GM12878 (cell line): ENCODE data around the gene TCF4. TPM values are rescaled to one million over a fixed set of nuclear protein-coding genes. Genes with fewer than 3 reads are reported as not detected.

ENCODE experiments used
- ATAC-seq: fragments of 200-7000 bp; cut with Tn5 transposase; 3 replicates; pipeline ENCODE4 v1.9.1; 2020; ENCODE audit warnings: mild to moderate bottlenecking, moderate library complexity
- BruUV-seq: library from RNA; stranded (reverse); fragments of 400-500 nt; replicated peaks from 2 replicates; lab custom pipeline; 2021; lab: Mats Ljungman, UMichigan
- CTCF ChIA-PET: fragments of 300-600 bp; sonication (Branson Sonifier 250); formaldehyde crosslinking; extraction: SDS; loops from one replicate; lab custom pipeline; 2021; ENCODE audit warnings: inconsistent platforms; lab: Yijun Ruan, JAX
- POLR2A ChIA-PET: fragments of 350-600 bp; formaldehyde crosslinking; extraction: SDS; loops from one replicate; lab custom pipeline; 2021; ENCODE audit warnings: inconsistent platforms; lab: Charles Lee
- RAD21 ChIA-PET: fragments of 300-600 bp; sonication (Branson Sonifier 250); formaldehyde crosslinking; loops from one replicate; lab custom pipeline; 2023; ENCODE audit warnings: antibody characterized with exemption; ENCODE audit not compliant: unreplicated experiment; lab: Charles Lee
- SMC1A ChIA-PET: fragments of 300-600 bp; sonication (Branson Sonifier 250); formaldehyde crosslinking; loops from one replicate; lab custom pipeline; 2023; ENCODE audit not compliant: unreplicated experiment, uncharacterized antibody; lab: Charles Lee
- DNase-seq: peaks from one replicate; pipeline ENCODE4 v3.0.0-alpha.2; 2011; ENCODE audit warnings: low read depth, low spot score
- FAIRE-seq: peaks from 3 replicates; lab custom pipeline; 2011; peaks lifted over from hg19 to GRCh38; lab: Jason Lieb, UNC
- H2AFZ ChIP-seq: 2 replicates; pipeline ENCODE4 v1.6.0; 2011; ENCODE audit warnings: low read depth, low read length, control low read depth; ENCODE audit not compliant: control insufficient read depth
- H3K27ac ChIP-seq: 2 replicates; pipeline ENCODE4 v1.5.1; 2011; ENCODE audit warnings: control low read depth; ENCODE audit not compliant: control insufficient read depth, insufficient read depth
- H3K27me3 ChIP-seq, 2 experiments: replicated peaks in 1 of 2; 2 replicates each; pipeline versions ENCODE4 v1.6.0 to v1.6.1; 2011; ENCODE audit warnings: low read length in 1 of 2; ENCODE audit not compliant: control insufficient read depth in 2 of 2, insufficient read depth in 2 of 2
- H3K36me3 ChIP-seq, 2 experiments: 2 replicates each; pipeline ENCODE4 v1.5.1; 2011; ENCODE audit warnings: low read length in 1 of 2; ENCODE audit not compliant: control insufficient read depth in 2 of 2, insufficient read depth in 2 of 2
- H3K4me1 ChIP-seq: 2 replicates; pipeline ENCODE4 v1.6.1; 2011; ENCODE audit warnings: mild to moderate bottlenecking, low read length, moderate library complexity, mixed read lengths; ENCODE audit not compliant: control insufficient read depth, insufficient read depth
- H3K4me2 ChIP-seq: 2 replicates; pipeline ENCODE4 v1.6.0; 2011; ENCODE audit warnings: control low read depth; ENCODE audit not compliant: control insufficient read depth, insufficient read depth
- H3K4me3 ChIP-seq: fragments of 200-600 bp; sonication (generic); 2 replicates; pipeline ENCODE4 v1.5.1; 2016
- H3K79me2 ChIP-seq: 2 replicates; pipeline ENCODE4 v1.6.0; 2011; ENCODE audit warnings: low read length; ENCODE audit not compliant: control insufficient read depth, insufficient read depth
- H3K9ac ChIP-seq: 2 replicates; pipeline ENCODE4 v1.8.0; 2011; ENCODE audit warnings: low read length, control low read depth, mixed read lengths; ENCODE audit not compliant: control insufficient read depth, insufficient read depth
- H3K9me3 ChIP-seq: replicated peaks from 3 replicates; pipeline ENCODE4 v1.5.1; 2011; ENCODE audit warnings: mild to moderate bottlenecking, low read length; ENCODE audit not compliant: control insufficient read depth, insufficient read depth
- H4K20me1 ChIP-seq: 2 replicates; pipeline ENCODE4 v1.6.0; 2011; ENCODE audit not compliant: control insufficient read depth, insufficient read depth
- ASH2L ChIP-seq: fragments of 300-600, 200-600 bp; sonication (generic); IDR thresholded peaks from 2 replicates; pipeline ENCODE4 v1.6.1; 2017; ENCODE audit warnings: low read depth, mild to moderate bottlenecking, borderline replicate concordance
- CREM ChIP-seq: IDR thresholded peaks from 2 replicates; pipeline ENCODE4 v1.6.1; 2014; ENCODE audit warnings: antibody characterized with exemption, low read depth
- EGR1 ChIP-seq, 2 experiments: IDR thresholded peaks; 1 replicate in 1 of 2; 2 replicates in 1 of 2; pipeline ENCODE4 v1.6.1; 2011 to 2012; ENCODE audit warnings: low read depth in 2 of 2, low read length in 2 of 2, borderline replicate concordance in 1 of 2, mild to moderate bottlenecking in 1 of 2, moderate library complexity in 1 of 2
- FOXM1 ChIP-seq: IDR thresholded peaks from 2 replicates; pipeline ENCODE4 v1.6.1; 2012; ENCODE audit warnings: low read depth, mild to moderate bottlenecking, inconsistent platforms, low read length, moderate library complexity
- HCFC1 ChIP-seq: fragments of 150-350 bp; IDR thresholded peaks from 2 replicates; pipeline ENCODE4 v1.6.1; 2014; ENCODE audit warnings: low read length
- KAT2A ChIP-seq: conservative IDR thresholded peaks from 2 replicates; pipeline ENCODE4 v1.6.1; 2011; ENCODE audit warnings: low read depth, low read length; ENCODE audit not compliant: control insufficient read depth
- KLF5 ChIP-seq: fragments of 450-650 bp; IDR thresholded peaks from 2 replicates; pipeline ENCODE4 v1.6.1; 2014; ENCODE audit warnings: mild to moderate bottlenecking; ENCODE audit not compliant: partially characterized antibody
- MTA2 ChIP-seq: fragments of 450-650 bp; IDR thresholded peaks from 2 replicates; pipeline ENCODE4 v1.6.1; 2016; ENCODE audit warnings: low read depth, mild to moderate bottlenecking, moderate library complexity
- NR2C2 ChIP-seq: IDR thresholded peaks from 2 replicates; pipeline ENCODE4 v1.6.1; 2011; ENCODE audit warnings: borderline replicate concordance, low read depth; ENCODE audit not compliant: control insufficient read depth, insufficient read length
- POLR2AphosphoS2 ChIP-seq: IDR thresholded peaks from 2 replicates; pipeline ENCODE4 v1.6.1; 2011; ENCODE audit warnings: low read depth, mild to moderate bottlenecking, low read length, improper control_type of control experiment, moderate library complexity
- RFX5 ChIP-seq: IDR thresholded peaks from 2 replicates; pipeline ENCODE4 v1.6.1; 2011; ENCODE audit warnings: low read depth, low read length, improper control_type of control experiment
- SRF ChIP-seq, 2 experiments: IDR thresholded peaks; 2 replicates each; pipeline ENCODE4 v1.6.1; 2011; ENCODE audit warnings: low read depth in 2 of 2, low read length in 2 of 2, mild to moderate bottlenecking in 1 of 2, moderate library complexity in 1 of 2
- TARDBP ChIP-seq: IDR thresholded peaks from 2 replicates; pipeline ENCODE4 v1.6.1; 2016; ENCODE audit warnings: borderline replicate concordance
- ZBTB33 ChIP-seq: fragments of 450-650 bp; IDR thresholded peaks from 2 replicates; pipeline ENCODE4 v1.6.1; 2017; ENCODE audit warnings: mild to moderate bottlenecking
- ZNF384 ChIP-seq: IDR thresholded peaks from 2 replicates; pipeline ENCODE4 v1.6.1; 2012; ENCODE audit warnings: low read depth, mild to moderate bottlenecking, low read length, improper control_type of control experiment, borderline replicate concordance
- WGBS: methylation state at CpG from one replicate; pipeline ENCODE4 v1.1.6; 2016; ENCODE audit warnings: low lambda C conversion rate; ENCODE audit not compliant: insufficient replicate concordance, insufficient coverage; ENCODE audit errors: missing lambda C conversion rate; 5-methylcytosine and 5-hydroxymethylcytosine counted together
- in situ Hi-C: fragments of 300-500 bp; cut with MboI; formaldehyde crosslinking; loops from 9 replicates; pipeline ENCODE4 v1.14.3; 2018; ENCODE audit warnings: mixed read lengths
- intact Hi-C: fragments of 100-400 bp; cut with micrococcal nuclease; formaldehyde crosslinking; loops from one replicate; pipeline ENCODE4 v1.14.2; 2022; ENCODE audit not compliant: unreplicated experiment
- polyA plus RNA-seq, 11 experiments: library from polyadenylated mRNA; depleted of rRNA in 4 of 11; unstranded in 6 of 11; stranded (reverse) in 5 of 11; fragments of >200 nt; fragmentation: Nextera tagmentation in 4 of 11; fragmentation: Illumina TruSeq in 1 of 11; extraction: Ambion mirVana in 4 of 11; extraction: Trizol in 1 of 11; gene quantifications; 1 replicate in 1 of 11; 2 replicates in 10 of 11; pipeline versions ENCODE4 v1.2.1 to v1.2.3, GENCODE V29; 2011 to 2016; ENCODE audit warnings: inconsistent platforms in 2 of 11, missing spikeins in 2 of 11, low read depth in 1 of 11
- total RNA-seq, 4 experiments: library from RNA; depleted of rRNA in 3 of 4; stranded (reverse); fragments of >200 nt in 3 of 4; fragmentation: Illumina TruSeq in 1 of 4; extraction: Trizol in 1 of 4; gene quantifications; 2 replicates each; pipeline versions ENCODE4 v1.2.1 to v1.2.3, GENCODE V29; 2013 to 2021
- TF ChIP-seq, protein P1 (sequence below): IDR thresholded peaks from 2 replicates; pipeline ENCODE4 v1.6.1; 2012; ENCODE audit warnings: low read depth, low read length, improper control_type of control experiment

The TCF4 gene
- total and polyA plus RNA-seq, 10 of the 15 experiments (the other 5 are each of a cell fraction or from before 2014, with no cell fraction given), result 15.2 to 94.0 (median 31.5) TPM

DNA sequence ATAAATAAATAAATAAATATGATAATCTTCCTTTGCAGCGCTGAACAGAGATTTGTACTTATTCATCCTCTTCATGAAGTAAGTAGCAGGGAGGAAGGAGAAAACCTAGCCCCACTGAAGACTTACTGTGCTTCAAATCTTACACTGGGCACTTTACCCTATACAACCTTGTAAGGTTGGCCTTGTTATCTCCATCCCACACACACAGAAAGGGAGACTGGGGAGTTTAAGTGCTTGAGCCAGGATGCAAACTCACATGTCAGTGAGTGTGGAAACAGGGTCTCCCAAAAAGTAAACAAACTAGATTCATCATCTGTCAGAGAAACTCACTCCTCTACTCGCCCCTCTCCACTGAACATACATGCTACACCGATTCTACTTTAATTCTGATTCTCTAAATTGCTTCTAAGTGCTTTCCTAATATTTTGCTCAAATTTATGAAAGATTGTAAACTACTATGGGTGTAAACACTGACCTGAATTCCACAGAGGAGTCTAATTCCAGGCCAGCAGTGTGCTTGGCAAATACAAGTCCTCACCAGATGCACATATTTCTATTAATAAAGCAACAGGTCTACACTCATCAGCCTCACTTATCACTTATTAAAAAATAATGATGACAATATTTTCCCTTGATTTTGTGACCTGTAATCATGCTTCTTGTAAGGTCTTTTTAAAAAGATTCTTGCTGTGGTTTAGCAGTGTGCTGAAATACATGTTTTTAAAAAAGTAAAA lies 155.5 kb downstream of the TCF4 start:
- in situ Hi-C loops (no loop called here), intact Hi-C loops (no loop called here)
- POLR2A ChIA-PET, result no interaction called here
- 0 out of 4 replicates have a peak, but pooled peaks cover 0 to 1% of the 10 kb centered on the region in 2 experiments for H3K27me3 ChIP-seq
- no peak overlapping the region for H3K4me3 ChIP-seq
- no peak for ATAC-seq
- 40% methylated on average over 3 of the region's 3 CpGs for WGBS
- H3K4me2 ChIP-seq, result no peak overlapping the region
- TF ChIP-seq KLF5, result no peak
- TF ChIP-seq MTA2, result no peak
- no peak for TF ChIP-seq TARDBP
- no peak for TF ChIP-seq HCFC1
- no peak for TF ChIP-seq ZNF384
- TF ChIP-seq, protein P1, sequence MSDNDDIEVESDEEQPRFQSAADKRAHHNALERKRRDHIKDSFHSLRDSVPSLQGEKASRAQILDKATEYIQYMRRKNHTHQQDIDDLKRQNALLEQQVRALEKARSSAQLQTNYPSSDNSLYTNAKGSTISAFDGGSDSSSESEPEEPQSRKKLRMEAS, result no peak
- no peak for TF ChIP-seq FOXM1
- TF ChIP-seq ZBTB33, result no peak
- TF ChIP-seq NR2C2, result no peak
- no peak for TF ChIP-seq CREM
- no peak for TF ChIP-seq ASH2L
- no peak for TF ChIP-seq EGR1 (IDR thresholded peaks at IDR 0.05; ENCODE audit: borderline replicate concordance in 1 of 2, low read depth in 2 of 2, low read length in 2 of 2)
- no peak for TF ChIP-seq SRF (IDR thresholded peaks at IDR 0.05; ENCODE audit: low read depth in 2 of 2, low read length in 2 of 2)
- TF ChIP-seq KAT2A, result no peak
- TF ChIP-seq POLR2AphosphoS2, result no peak
- TF ChIP-seq RFX5, result no peak
- H3K9ac ChIP-seq, result no peak overlapping the region
- RAD21 ChIA-PET, result no interaction called here
- no peaks in the 10 kb centered on the region for H4K20me1 ChIP-seq
- no peak overlapping the region for H3K27ac ChIP-seq
- H3K36me3 ChIP-seq, result no peaks in the 10 kb centered on the region
- no peak for FAIRE-seq
- H3K4me1 ChIP-seq, result no peaks in the 10 kb centered on the region
- H2AFZ ChIP-seq, result no peak overlapping the region
- H3K79me2 ChIP-seq, result no peaks in the 10 kb centered on the region
- H3K9me3 ChIP-seq, result no peaks in the 10 kb centered on the region
- CTCF ChIA-PET, result no interaction called here
- SMC1A ChIA-PET, result no interaction called here
- no TSS peak for BruUV-seq
- DNase-seq, result no peak
